OCI-LY3 (cell line): Measurements from ENCODE around the gene SATB2.

Experiments
- H2AFZ ChIP-seq: fragments of 200-600, 300-600 bp; shearing (Covaris generic); 2 replicates; pipeline ENCODE4 v1.6.0; 2014; ENCODE audit warnings: antibody characterized with exemption, low read depth, low read length
- H3K27ac ChIP-seq: fragments of 200-600, 300-600 bp; sonication (generic); 2 replicates; pipeline ENCODE4 v1.5.1; 2014; ENCODE audit warnings: mild to moderate bottlenecking, low read length, moderate library complexity, mixed read lengths
- H3K27me3 ChIP-seq: fragments of 200-600, 300-600 bp; sonication (generic); 2 replicates; pipeline ENCODE4 v1.6.1; 2014; ENCODE audit warnings: low read depth, low read length, mixed read lengths
- H3K36me3 ChIP-seq: fragments of 200-600, 300-600 bp; sonication (generic); replicated peaks from 2 replicates; pipeline ENCODE3; 2014; ENCODE audit warnings: low read depth, low read length, mixed read lengths
- H3K4me1 ChIP-seq: fragments of 300-600, 200-600 bp; sonication (generic); 2 replicates; pipeline ENCODE4 v1.6.1; 2014; ENCODE audit warnings: low read length, mixed read lengths
- H3K4me2 ChIP-seq: fragments of 200-600, 300-600 bp; sonication (generic); 2 replicates; pipeline ENCODE4 v1.6.1; 2014; ENCODE audit warnings: low read length, mixed read lengths
- H3K4me3 ChIP-seq: fragments of 300-600, 200-600 bp; sonication (generic); 2 replicates; pipeline ENCODE4 v1.5.1; 2014; ENCODE audit warnings: antibody characterized with exemption, mild to moderate bottlenecking, low read length, moderate library complexity
- H3K79me2 ChIP-seq: fragments of 300-600, 200-600 bp; shearing (Covaris generic); 2 replicates; pipeline ENCODE4 v1.6.1; 2014; ENCODE audit warnings: mild to moderate bottlenecking, low read length, mixed read lengths
- H3K9ac ChIP-seq: fragments of 300-600, 200-600 bp; shearing (Covaris generic); 2 replicates; pipeline ENCODE4 v1.6.0; 2014; ENCODE audit warnings: mild to moderate bottlenecking, low read length, moderate library complexity
- H3K9me3 ChIP-seq: fragments of 200-600, 300-600 bp; shearing (Covaris generic); 2 replicates; pipeline ENCODE4 v1.6.1; 2014; ENCODE audit warnings: low read length, mixed read lengths; ENCODE audit not compliant: insufficient read depth
- H4K20me1 ChIP-seq: fragments of 200-600, 300-600 bp; sonication (generic); 2 replicates; pipeline ENCODE4 v1.6.1; 2016; ENCODE audit warnings: low read length, mixed read lengths; ENCODE audit not compliant: insufficient read depth
- EZH2phosphoT487 ChIP-seq: fragments of 200-600 bp; shearing (Covaris generic); IDR thresholded peaks from 2 replicates; pipeline ENCODE4 v1.6.1; 2018; ENCODE audit warnings: antibody characterized with exemption, mixed run types, low read depth
- TF ChIP-seq, protein P1 (sequence below): fragments of 200-600, 300-600 bp; sonication (generic); IDR thresholded peaks from 2 replicates; pipeline ENCODE4 v1.5.1; 2014; ENCODE audit warnings: antibody characterized with exemption, low read length, low read depth

Gene SATB2

DNA sequence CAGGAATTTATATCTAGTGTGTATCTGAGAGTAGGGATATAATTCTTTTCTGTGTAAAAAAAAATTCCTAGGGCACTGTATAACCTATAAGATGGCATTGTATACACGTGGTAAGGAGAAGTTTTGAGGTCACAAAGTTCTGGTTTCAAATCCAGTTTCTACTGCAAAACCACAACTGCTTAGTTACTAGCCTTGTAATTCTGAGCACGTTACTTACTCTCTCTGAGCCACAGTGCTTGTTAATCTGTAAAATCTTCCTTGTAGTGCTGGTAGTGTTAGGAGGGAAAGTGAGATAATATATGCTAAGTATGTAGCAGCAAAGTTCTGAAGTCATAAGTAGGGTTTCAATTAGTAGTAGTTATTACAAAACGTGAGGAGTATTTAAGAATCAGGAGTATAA is 175.4 kb downstream of the SATB2 start:
- Histone ChIP-seq H3K79me2 (no peaks in the 10 kb centered on the region), H3K4me2 (no peak overlapping the region), H3K4me3 (no peak overlapping the region), H3K27me3 (no peaks in the 10 kb centered on the region), H3K9me3 (no peaks in the 10 kb centered on the region), H2AFZ (no peak overlapping the region), H3K36me3 (no peaks in the 10 kb centered on the region), H3K27ac (no peak overlapping the region), H4K20me1 (no peaks in the 10 kb centered on the region), H3K4me1 (peaks cover 17% of the 10 kb centered on the region), H3K9ac (no peak overlapping the region)
- TF ChIP-seq, protein P1, sequence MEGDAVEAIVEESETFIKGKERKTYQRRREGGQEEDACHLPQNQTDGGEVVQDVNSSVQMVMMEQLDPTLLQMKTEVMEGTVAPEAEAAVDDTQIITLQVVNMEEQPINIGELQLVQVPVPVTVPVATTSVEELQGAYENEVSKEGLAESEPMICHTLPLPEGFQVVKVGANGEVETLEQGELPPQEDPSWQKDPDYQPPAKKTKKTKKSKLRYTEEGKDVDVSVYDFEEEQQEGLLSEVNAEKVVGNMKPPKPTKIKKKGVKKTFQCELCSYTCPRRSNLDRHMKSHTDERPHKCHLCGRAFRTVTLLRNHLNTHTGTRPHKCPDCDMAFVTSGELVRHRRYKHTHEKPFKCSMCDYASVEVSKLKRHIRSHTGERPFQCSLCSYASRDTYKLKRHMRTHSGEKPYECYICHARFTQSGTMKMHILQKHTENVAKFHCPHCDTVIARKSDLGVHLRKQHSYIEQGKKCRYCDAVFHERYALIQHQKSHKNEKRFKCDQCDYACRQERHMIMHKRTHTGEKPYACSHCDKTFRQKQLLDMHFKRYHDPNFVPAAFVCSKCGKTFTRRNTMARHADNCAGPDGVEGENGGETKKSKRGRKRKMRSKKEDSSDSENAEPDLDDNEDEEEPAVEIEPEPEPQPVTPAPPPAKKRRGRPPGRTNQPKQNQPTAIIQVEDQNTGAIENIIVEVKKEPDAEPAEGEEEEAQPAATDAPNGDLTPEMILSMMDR: no peak
- no peak for TF ChIP-seq EZH2phosphoT487

DNA sequence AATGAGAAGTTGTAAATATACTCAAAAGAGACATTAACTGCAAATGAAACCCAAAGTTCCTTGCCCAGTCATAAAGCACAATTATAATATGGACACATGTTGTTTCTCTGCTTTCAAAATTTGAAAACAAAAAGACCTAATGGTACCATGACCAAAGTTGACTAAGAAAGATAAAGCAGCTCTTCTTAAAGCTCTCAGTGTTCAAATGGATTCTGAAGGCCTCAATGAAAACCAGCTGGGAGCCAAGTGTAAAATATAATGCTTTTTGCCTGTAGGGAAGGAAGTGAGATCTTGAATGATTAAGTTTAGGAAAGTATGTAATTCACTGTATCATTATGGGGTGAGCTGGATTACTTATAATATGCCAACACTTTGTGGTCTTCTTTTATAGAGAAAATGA is 178.6 kb downstream of the SATB2 start:
- H3K4me1 ChIP-seq: peaks cover 17% of the 10 kb centered on the region
- no peaks in the 10 kb centered on the region for H3K79me2 ChIP-seq
- H3K4me3 ChIP-seq: no peak overlapping the region
- TF ChIP-seq, protein P1: no peak
- TF ChIP-seq EZH2phosphoT487: no peak
- H3K9ac ChIP-seq: no peak overlapping the region
- no peak overlapping the region for H2AFZ ChIP-seq
- H3K27me3 ChIP-seq: no peaks in the 10 kb centered on the region
- H3K27ac ChIP-seq: no peak overlapping the region
- no peak overlapping the region for H3K4me2 ChIP-seq
- no peaks in the 10 kb centered on the region for H3K9me3 ChIP-seq
- H3K36me3 ChIP-seq: no peaks in the 10 kb centered on the region
- H4K20me1 ChIP-seq: no peaks in the 10 kb centered on the region

DNA sequence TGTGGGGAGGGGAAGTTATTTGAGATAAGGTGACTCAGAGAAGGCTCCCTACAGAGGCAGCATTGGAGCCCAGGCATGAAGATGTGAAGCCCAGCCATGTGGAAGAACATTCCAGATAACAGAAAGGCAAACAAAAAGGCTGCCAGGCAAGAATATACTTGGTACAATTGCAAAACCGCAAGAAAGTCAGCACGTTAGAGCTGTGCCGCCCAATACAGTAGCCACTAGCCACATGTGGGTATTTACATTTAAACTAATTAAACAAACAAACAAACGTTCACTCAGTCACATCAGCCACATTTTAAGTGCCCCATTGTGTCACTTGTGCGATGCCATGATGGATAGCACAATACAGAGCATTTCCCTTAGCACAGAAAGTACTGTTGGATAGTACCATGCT is 179.6 kb downstream of the SATB2 start:
- Histone ChIP-seq H3K27me3 (no peaks in the 10 kb centered on the region), H2AFZ (no peak overlapping the region), H4K20me1 (no peaks in the 10 kb centered on the region), H3K9me3 (no peaks in the 10 kb centered on the region), H3K27ac (no peak overlapping the region), H3K4me1 (peaks cover 17% of the 10 kb centered on the region), H3K9ac (no peak overlapping the region), H3K4me3 (no peak overlapping the region), H3K36me3 (no peaks in the 10 kb centered on the region), H3K79me2 (no peaks in the 10 kb centered on the region), H3K4me2 (no peak overlapping the region)
- TF ChIP-seq, protein P1: no peak
- TF ChIP-seq EZH2phosphoT487: no peak

DNA sequence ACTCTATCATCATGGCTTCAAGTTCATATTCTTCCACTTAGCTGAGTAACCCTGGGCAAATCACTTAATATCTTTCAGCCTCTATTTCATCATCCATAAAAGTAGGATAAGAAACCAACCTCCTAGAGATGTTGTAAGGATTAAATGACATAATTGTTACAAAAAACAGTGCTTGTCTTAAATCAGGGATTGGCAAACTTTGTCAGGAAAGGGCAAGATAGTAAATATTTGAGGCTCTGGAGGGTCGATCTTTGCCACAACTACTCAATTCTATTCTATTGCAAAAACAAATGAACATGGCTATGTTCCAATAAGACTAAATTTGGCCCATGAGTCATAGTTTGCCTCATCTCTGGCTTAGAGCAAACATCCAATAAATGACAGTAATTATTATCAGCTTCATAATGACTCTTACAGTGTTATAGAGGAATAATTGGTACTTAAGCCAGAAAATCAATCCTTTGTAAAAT is 184.7 kb downstream of the SATB2 start:
- no peaks in the 10 kb centered on the region for H3K36me3 ChIP-seq
- H3K27me3 ChIP-seq: no peaks in the 10 kb centered on the region
- no peaks in the 10 kb centered on the region for H4K20me1 ChIP-seq
- no peak overlapping the region for H3K27ac ChIP-seq
- H2AFZ ChIP-seq: no peak overlapping the region
- TF ChIP-seq, protein P1: no peak
- TF ChIP-seq EZH2phosphoT487: no peak
- no peaks in the 10 kb centered on the region for H3K4me1 ChIP-seq
- no peak overlapping the region for H3K9ac ChIP-seq
- no peak overlapping the region for H3K4me2 ChIP-seq
- no peak overlapping the region for H3K4me3 ChIP-seq
- H3K9me3 ChIP-seq: no peaks in the 10 kb centered on the region
- no peaks in the 10 kb centered on the region for H3K79me2 ChIP-seq
